Measurements from ENCODE around the gene NR1H4.

- TF ChIP-seq, protein P1, sequence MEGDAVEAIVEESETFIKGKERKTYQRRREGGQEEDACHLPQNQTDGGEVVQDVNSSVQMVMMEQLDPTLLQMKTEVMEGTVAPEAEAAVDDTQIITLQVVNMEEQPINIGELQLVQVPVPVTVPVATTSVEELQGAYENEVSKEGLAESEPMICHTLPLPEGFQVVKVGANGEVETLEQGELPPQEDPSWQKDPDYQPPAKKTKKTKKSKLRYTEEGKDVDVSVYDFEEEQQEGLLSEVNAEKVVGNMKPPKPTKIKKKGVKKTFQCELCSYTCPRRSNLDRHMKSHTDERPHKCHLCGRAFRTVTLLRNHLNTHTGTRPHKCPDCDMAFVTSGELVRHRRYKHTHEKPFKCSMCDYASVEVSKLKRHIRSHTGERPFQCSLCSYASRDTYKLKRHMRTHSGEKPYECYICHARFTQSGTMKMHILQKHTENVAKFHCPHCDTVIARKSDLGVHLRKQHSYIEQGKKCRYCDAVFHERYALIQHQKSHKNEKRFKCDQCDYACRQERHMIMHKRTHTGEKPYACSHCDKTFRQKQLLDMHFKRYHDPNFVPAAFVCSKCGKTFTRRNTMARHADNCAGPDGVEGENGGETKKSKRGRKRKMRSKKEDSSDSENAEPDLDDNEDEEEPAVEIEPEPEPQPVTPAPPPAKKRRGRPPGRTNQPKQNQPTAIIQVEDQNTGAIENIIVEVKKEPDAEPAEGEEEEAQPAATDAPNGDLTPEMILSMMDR (IDR thresholded peaks at IDR 0.05; ENCODE audit: insufficient read depth, low read depth, low read length): no peak
- TF ChIP-seq EZH2 (IDR thresholded peaks at IDR 0.05; ENCODE audit: insufficient read depth, low read length): no peak
These were observed 7.4 kb downstream of the NR1H4 start for GRCh38 chr12:100481021-100481420.

Data from astrocyte (in vitro differentiated cells and primary cell).